AG10803 (cell line): Measurements from ENCODE around the gene GPD1.
A peak's percentile ranks its signal among the peaks of the same experiment; 100 is the strongest.

ENCODE experiments used
- DNase-seq: peaks from one replicate; pipeline ENCODE4 v3.0.0; 2010; ENCODE audit warnings: low read depth
- H3K4me3 ChIP-seq: 2 replicates; pipeline ENCODE4 v1.5.1; 2011; ENCODE audit warnings: mild to moderate bottlenecking, low read length, control low read depth
- CTCF ChIP-seq: conservative IDR thresholded peaks from 2 replicates; pipeline ENCODE4 v1.5.1; 2011; ENCODE audit warnings: mild to moderate bottlenecking, low read length, control low read depth, inconsistent platforms

Gene GPD1

DNA sequence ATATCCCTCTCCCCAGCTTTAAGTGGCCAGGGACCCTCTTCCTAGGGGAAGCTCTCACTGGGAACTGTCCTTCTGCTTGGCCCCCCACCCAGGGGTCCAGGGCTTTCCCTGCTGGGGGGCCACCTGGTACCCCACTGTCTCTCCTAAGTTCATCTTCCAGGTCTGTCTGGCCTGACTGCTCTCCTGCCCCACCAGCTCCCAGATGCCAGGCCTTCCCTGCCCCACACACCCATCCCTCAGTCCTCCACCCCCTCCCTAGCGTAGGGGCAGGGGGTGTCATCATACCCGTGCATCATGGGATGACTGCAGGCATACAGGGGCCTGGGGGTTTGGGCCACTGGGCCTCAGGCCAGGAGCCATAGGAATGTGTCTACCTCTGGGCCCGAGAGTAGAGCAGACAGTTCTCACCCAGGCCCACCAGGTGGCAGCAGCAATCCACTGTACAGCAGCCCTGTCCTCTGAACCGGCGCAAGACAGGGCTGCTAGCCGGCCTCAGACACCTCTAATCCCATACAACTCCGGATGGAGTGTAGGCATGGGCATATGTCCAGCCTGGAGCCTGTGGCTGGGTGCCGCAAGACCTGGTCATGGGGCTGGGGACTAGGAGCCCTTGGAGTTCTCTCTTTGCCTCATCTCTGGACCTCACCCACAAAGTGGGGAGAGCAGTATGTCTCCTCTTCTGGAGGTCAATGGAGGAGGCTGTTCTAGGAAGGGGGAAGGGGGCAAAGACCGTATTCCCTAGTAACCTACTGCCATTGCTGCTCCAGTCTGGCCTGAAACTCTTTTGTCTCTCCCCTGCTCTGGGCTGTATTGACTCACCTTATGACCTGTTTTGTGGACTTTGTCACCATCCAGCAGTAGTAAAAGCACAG lies 28.6 kb upstream of the GPD1 start:
- DNase-seq = peak; percentile 80
- no peak overlapping the region for H3K4me3 ChIP-seq
- peak; percentile 87 for TF ChIP-seq CTCF

- no peak overlapping the region for H3K4me3 ChIP-seq
- TF ChIP-seq CTCF = no peak
- DNase-seq = no peak
Observed at GRCh38 chr12:50075808-50076170, 28.0 kb upstream of the GPD1 start.

GRCh38 chr12:50077099-50077498 lies 26.7 kb upstream of the GPD1 start:
- no peak for TF ChIP-seq CTCF
- no peak for DNase-seq
- H3K4me3 ChIP-seq = no peak overlapping the region

- no peak for DNase-seq
- TF ChIP-seq CTCF = no peak
- H3K4me3 ChIP-seq = no peak overlapping the region
Observed at GRCh38 chr12:50078281-50078680, 25.5 kb upstream of the GPD1 start.

DNA sequence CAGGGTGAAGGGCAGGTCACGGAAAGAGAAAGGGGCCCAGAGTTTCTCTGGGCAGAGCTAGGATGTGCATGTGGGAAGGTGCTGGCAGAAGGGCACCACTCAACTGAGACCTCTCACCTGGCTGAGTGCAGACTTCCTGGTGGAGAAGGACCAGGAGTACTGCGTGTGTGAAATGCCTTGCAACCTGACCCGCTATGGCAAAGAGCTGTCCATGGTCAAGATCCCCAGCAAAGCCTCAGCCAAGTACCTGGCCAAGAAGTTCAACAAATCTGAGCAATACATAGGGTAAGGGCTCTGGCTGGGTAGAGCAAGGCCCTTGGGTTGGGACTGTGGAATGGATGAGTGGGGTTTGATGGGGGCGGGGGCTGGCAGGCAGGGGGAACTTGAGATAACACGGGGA lies 24.0 kb upstream of the GPD1 start:
- no peak for DNase-seq
- no peak overlapping the region for H3K4me3 ChIP-seq
- TF ChIP-seq CTCF = no peak

DNA sequence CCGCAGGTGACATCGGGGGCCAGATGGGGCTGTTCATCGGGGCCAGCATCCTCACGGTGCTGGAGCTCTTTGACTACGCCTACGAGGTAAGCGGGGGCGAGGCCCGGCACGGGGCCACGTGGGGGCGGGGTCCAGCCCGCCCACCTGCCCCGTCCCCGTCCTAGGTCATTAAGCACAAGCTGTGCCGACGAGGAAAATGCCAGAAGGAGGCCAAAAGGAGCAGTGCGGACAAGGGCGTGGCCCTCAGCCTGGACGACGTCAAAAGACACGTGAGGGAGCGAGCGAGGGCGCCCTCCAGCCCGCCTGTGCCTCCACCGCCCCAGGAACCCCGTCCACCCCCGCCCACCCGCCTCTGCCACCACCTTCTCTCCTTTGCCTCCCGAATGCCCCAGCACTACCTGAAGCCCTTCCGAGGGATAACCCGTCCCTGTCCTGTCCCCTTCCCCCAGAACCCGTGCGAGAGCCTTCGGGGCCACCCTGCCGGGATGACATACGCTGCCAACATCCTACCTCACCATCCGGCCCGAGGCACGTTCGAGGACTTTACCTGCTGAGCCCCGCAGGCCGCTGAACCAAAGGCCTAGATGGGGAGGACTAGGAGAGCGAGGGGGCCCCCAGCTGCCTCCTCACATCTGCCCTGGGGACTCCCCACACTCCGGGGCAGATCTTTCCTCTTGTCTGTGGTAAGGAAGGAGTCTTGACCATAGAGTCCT lies 22.6 kb upstream of the GPD1 start:
- DNase-seq = no peak
- no peak overlapping the region for H3K4me3 ChIP-seq
- no peak for TF ChIP-seq CTCF

DNA sequence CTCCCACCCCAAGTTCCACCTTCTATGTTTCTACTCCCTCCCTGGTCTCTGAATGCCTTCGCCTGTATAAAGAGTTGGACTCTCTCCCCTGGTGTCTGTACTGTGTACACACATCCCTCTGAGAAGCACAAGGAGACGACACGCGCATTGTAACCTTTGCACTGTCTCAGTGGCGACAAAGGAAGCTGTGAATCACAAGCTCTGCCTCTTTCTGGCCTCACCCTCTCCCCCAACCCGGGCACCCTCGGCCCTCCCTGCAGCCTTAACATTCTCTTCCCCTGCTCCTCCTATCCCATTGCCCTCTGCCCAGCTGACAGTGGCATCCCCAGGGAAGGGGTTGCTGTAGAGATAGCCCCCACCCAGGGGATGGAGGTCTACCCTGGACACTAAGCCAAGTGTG lies 21.2 kb upstream of the GPD1 start:
- TF ChIP-seq CTCF = no peak
- H3K4me3 ChIP-seq = no peak overlapping the region
- DNase-seq = no peak
